Measurements from ENCODE around the gene SPP2.

Gene SPP2

DNA sequence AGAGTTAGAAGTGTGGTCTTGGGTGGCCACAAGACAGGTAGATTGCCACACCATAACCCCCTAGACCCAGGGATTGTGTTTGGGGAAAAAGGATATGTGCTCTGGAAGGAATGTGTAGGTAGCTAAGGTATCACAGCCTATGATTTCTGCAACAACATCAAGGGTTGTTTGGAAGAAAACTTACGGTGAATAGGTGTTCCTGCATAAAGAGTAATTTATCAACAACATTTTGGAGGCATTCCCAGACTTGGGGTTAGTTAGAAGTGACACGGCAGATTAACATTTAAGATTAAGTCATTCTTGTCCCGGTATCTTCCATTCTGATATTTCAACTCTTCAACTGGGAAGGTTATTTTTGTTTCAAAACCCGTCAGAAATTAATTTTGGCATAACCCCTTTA lies 65.5 kb downstream of the SPP2 start:
- H3K9me3 ChIP-seq (ENCODE audit: low read length): no peaks in the 10 kb centered on the region
- no peaks in the 10 kb centered on the region for H3K36me3 ChIP-seq (ENCODE audit: insufficient read depth, low read length)
- H2AFZ ChIP-seq (ENCODE audit: low read depth, low read length): no peak overlapping the region
- no peaks in the 10 kb centered on the region for H3K4me1 ChIP-seq (ENCODE audit: insufficient read depth, low read length)
- H3K4me3 ChIP-seq (ENCODE audit: low read length): no peak overlapping the region
- no peaks in the 10 kb centered on the region for H3K27me3 ChIP-seq (ENCODE audit: insufficient read depth, low read length)

DNA sequence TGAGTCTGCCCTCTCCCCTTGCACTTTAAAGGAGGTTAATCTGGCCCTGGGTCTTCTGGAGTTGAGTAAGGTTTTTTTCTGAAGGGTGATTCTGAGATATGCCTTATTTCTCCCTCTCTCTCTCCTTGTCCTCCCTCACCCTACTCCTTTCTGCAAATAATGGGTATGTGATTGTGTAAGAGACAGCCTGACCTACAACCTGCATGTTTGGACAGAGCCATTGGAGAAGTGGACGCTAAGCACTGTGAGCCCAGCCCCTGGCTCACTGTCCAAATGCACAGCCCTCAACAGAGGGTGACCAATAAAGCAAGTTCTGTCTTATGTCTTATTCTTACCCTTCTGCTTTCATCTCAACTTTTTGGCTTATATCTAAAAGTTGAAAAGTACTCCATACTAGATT lies 71.5 kb downstream of the SPP2 start:
- H3K4me3 ChIP-seq (ENCODE audit: low read length): no peak overlapping the region
- no peaks in the 10 kb centered on the region for H3K27me3 ChIP-seq (ENCODE audit: insufficient read depth, low read length)
- no peak overlapping the region for H2AFZ ChIP-seq (ENCODE audit: low read depth, low read length)
- no peaks in the 10 kb centered on the region for H3K36me3 ChIP-seq (ENCODE audit: insufficient read depth, low read length)
- no peaks in the 10 kb centered on the region for H3K9me3 ChIP-seq (ENCODE audit: low read length)
- H3K4me1 ChIP-seq (ENCODE audit: insufficient read depth, low read length): no peaks in the 10 kb centered on the region

DNA sequence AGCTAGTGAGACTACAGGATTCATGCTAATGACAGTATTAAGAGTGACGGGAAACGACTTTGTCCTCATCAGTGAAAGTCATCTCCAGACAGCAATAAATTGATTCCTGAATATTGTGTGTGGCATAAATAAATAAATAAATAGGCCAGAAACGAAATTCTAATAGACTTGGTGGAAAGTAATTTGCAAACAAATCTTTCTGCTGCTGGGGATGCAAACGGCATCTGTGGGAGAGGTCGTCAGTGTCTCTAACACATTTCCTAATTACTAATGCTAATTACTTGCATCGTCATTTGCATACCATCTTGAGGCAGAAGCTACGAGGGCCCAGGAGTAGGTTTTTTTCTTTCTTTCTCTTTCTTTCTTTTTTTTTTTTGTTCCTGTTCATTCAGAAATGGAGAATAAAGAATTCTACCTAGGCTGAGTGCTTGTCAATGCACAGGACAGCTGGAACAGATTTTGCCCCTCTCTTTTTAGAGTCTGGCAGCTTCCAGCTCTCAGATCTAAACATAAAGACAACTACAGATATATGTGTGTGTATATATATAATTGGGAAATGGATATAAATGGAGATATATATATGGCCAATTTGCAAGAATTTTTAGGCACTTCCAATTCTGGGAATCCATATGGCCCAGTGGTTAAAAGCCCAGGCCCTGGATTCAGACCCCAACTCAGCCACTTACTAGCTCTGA lies 75.1 kb downstream of the SPP2 start:
- Histone ChIP-seq H3K27me3 (ENCODE audit: insufficient read depth, low read length) (no peaks in the 10 kb centered on the region), H2AFZ (ENCODE audit: low read depth, low read length) (no peak overlapping the region), H3K4me1 (ENCODE audit: insufficient read depth, low read length) (no peaks in the 10 kb centered on the region), H3K4me3 (ENCODE audit: low read length) (no peak overlapping the region), H3K36me3 (ENCODE audit: insufficient read depth, low read length) (no peaks in the 10 kb centered on the region), H3K9me3 (ENCODE audit: low read length) (no peaks in the 10 kb centered on the region)

DNA sequence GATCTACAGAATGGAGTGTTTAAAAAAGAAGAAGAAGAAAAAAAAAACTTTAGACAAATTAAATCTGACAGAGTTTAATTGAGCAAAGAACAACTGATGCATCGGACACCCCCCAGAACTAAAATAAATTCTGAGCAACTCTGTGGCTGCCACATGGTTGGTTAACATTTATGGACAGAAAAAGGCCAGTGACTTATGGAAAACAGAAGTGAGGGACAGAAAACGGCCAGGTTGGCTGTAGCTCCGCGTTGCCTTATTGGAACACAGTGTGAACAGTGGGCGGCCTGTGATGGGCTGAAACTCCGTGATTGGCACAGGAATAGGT lies 75.6 kb downstream of the SPP2 start:
- H3K9me3 ChIP-seq (ENCODE audit: low read length): no peaks in the 10 kb centered on the region
- no peak overlapping the region for H3K4me3 ChIP-seq (ENCODE audit: low read length)
- H3K27me3 ChIP-seq (ENCODE audit: insufficient read depth, low read length): no peaks in the 10 kb centered on the region
- H3K4me1 ChIP-seq (ENCODE audit: insufficient read depth, low read length): no peaks in the 10 kb centered on the region
- no peaks in the 10 kb centered on the region for H3K36me3 ChIP-seq (ENCODE audit: insufficient read depth, low read length)
- H2AFZ ChIP-seq (ENCODE audit: low read depth, low read length): no peak overlapping the region
